Breast epithelium (tissue), 3 donors: ENCODE data around the gene ESYT2.

Source experiments
- POLR2A ChIP-seq: fragments of 450-650 bp; IDR thresholded peaks from one replicate; pipeline ENCODE4 v1.6.1; 2016; ENCODE audit warnings: antibody characterized with exemption, mild to moderate bottlenecking, moderate library complexity
- TF ChIP-seq, protein P1 (sequence below), 3 donors: fragments of 450-650 bp; IDR thresholded peaks; one replicate each; pipeline ENCODE4 v1.5.1; 2016 to 2017; ENCODE audit warnings: antibody characterized with exemption in 3 of 3, mild to moderate bottlenecking in 3 of 3, moderate library complexity in 3 of 3

DNA sequence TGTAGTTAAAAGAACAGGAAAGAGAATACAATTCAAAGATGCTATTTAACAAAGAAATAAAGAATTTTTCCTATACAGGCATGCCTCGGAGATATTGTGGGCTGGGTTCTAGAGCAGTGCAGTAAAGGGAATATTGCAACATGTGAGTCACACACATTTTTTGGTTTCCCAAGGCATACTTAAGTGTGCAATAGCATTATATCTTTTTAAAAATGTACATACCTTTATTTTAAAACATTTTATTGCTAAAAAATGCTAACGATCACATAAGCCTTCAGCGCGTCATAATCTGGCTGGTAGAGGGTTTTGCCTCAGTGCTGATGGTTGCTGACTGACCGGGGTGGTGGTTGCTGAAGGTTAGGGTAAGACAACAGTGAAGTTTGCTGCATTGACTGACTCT lies 54.4 kb downstream of the ESYT2 start:
- TF ChIP-seq, protein P1, sequence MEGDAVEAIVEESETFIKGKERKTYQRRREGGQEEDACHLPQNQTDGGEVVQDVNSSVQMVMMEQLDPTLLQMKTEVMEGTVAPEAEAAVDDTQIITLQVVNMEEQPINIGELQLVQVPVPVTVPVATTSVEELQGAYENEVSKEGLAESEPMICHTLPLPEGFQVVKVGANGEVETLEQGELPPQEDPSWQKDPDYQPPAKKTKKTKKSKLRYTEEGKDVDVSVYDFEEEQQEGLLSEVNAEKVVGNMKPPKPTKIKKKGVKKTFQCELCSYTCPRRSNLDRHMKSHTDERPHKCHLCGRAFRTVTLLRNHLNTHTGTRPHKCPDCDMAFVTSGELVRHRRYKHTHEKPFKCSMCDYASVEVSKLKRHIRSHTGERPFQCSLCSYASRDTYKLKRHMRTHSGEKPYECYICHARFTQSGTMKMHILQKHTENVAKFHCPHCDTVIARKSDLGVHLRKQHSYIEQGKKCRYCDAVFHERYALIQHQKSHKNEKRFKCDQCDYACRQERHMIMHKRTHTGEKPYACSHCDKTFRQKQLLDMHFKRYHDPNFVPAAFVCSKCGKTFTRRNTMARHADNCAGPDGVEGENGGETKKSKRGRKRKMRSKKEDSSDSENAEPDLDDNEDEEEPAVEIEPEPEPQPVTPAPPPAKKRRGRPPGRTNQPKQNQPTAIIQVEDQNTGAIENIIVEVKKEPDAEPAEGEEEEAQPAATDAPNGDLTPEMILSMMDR (IDR thresholded peaks at IDR 0.05) = no peak
- no peak for TF ChIP-seq POLR2A
